ENCODE measurements around the gene MUC3A.

Gene MUC3A

DNA sequence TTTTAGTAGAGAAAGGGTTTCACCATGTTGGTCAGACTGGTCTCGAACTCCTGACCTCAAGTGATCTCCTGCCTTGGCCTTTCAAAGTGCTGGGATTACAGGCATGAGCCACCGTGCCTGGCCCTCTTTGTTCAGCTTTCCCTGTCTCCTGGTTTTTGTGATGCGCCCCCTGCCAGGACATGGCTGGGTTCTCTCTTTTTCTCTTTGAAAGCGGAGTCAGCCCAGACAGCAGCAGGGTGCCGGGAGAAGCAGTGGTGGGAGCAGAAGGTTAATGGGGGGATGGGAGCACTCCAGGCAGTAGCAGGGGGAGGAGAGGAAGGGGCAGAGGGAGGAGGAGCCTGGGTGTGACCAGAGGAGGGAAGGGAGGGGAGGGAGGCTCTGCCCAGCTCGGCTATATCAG, 1.8 kb downstream of the MUC3A start:
- H3K4me3 ChIP-seq (ENCODE audit: low read length) = no peak overlapping the region
- TF ChIP-seq, protein P1, sequence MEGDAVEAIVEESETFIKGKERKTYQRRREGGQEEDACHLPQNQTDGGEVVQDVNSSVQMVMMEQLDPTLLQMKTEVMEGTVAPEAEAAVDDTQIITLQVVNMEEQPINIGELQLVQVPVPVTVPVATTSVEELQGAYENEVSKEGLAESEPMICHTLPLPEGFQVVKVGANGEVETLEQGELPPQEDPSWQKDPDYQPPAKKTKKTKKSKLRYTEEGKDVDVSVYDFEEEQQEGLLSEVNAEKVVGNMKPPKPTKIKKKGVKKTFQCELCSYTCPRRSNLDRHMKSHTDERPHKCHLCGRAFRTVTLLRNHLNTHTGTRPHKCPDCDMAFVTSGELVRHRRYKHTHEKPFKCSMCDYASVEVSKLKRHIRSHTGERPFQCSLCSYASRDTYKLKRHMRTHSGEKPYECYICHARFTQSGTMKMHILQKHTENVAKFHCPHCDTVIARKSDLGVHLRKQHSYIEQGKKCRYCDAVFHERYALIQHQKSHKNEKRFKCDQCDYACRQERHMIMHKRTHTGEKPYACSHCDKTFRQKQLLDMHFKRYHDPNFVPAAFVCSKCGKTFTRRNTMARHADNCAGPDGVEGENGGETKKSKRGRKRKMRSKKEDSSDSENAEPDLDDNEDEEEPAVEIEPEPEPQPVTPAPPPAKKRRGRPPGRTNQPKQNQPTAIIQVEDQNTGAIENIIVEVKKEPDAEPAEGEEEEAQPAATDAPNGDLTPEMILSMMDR (conservative IDR thresholded peaks at IDR 0.05; ENCODE audit: low read length) = no peak
- no peak for DNase-seq (ENCODE audit: low read depth)

DNA sequence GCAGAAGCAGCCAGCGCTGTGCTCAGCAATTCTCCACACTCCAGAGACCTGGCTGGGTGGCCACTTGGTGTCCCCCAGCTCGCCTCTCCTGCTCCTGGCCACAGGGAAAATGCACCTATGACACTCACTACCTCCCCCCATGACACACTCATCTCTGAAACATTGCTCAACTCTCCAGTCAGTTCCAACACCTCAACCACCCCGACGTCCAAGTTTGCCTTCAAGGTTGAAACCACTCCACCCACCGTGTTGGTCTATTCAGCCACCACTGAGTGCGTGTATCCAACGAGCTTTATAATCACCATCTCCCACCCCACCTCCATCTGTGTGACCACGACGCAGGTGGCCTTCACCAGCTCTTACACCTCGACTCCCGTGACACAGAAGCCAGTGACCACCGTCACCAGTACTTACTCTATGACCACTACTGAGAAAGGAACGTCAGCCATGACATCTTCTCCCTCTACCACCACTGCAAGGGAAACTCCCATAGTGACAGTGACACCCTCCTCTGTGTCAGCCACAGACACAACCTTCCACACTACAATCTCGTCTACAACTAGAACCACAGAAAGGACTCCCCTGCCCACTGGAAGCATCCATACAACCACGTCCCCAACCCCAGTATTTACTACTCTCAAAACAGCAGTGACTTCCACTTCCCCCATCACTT, 2.7 kb downstream of the MUC3A start:
- H3K4me3 ChIP-seq (ENCODE audit: low read length) = no peak overlapping the region
- DNase-seq (ENCODE audit: low read depth) = no peak
- TF ChIP-seq, protein P1 (conservative IDR thresholded peaks at IDR 0.05; ENCODE audit: low read length) = no peak

DNA sequence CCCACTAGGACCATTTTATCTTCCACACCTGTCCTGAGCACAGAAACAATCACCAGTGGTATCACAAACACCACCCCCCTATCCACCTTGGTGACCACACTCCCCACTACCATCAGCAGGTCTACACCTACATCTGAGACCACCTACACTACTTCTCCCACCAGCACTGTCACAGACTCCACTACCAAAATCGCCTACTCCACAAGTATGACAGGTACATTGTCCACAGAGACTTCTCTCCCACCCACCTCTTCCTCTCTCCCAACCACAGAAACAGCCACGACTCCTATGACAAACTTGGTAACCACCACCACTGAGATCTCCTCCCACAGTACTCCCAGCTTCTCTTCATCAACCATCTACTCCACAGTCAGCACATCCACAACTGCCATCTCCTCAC, 3.3 kb downstream of the MUC3A start:
- no peak overlapping the region for H3K4me3 ChIP-seq (ENCODE audit: low read length)
- TF ChIP-seq, protein P1 (conservative IDR thresholded peaks at IDR 0.05; ENCODE audit: low read length) = no peak
- no peak for DNase-seq (ENCODE audit: low read depth)

DNA sequence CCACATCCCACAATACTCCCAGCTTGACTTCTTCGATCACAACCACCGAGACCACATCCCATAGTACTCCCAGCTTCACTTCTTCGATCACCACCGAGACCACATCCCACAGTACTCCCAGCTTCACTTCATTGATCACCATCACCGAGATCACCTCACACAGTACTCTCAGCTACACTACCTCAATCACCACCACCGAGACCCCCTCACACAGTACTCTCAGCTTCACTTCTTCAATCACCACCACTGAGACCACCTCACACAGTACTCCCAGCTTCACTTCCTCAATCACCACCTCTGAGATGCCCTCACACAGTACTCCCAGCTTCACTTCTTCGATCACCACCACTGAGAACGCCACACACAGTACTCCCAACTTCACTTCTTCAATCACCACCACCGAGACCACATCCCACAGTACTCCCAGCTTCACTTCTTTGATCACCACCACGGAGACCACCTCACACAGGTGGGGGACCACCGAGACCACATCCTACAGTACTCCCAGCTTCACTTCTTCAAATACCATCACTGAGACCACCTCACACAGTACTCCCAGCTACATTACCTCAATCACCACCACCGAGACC, 8.6 kb downstream of the MUC3A start:
- TF ChIP-seq, protein P1 (conservative IDR thresholded peaks at IDR 0.05; ENCODE audit: low read length) = no peak
- no peak overlapping the region for H3K4me3 ChIP-seq (ENCODE audit: low read length)
- no peak for DNase-seq (ENCODE audit: low read depth)

DNA sequence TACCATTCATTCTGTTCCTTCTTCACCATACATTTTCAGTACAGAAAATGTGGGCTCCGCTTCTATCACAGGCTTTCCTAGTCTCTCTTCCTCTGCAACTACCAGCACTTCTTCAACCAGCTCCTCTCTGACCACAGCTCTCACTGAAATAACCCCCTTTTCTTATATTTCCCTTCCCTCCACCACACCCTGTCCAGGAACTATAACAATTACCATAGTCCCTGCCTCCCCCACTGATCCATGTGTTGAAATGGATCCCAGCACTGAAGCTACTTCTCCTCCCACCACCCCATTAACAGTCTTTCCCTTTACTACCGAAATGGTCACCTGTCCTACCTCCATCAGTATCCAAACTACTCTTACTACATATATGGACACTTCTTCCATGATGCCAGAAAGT, 10.6 kb downstream of the MUC3A start:
- H3K4me3 ChIP-seq (ENCODE audit: low read length) = no peak overlapping the region
- no peak for DNase-seq (ENCODE audit: low read depth)
- TF ChIP-seq, protein P1 (conservative IDR thresholded peaks at IDR 0.05; ENCODE audit: low read length) = no peak

DNA sequence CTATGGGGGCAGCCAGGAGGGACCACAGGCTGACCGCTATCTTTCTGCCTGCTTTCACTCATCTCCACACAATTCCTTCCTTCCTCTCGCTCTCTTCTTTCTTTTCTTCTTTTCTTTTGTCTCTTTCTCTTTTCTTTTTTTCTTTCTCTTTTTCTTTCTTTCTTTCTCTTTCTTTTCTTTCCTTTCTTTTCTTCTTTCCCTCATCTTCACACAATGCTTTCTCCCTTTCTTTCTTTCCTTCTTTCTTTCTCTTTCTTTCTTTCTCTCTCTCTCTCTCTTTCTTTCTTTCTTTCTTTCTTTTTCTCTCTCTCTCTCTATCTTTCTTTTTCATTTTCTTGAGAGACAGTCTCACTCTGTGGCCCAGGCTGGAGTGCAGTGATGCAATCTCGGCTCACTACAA, 13.2 kb downstream of the MUC3A start:
- TF ChIP-seq, protein P1 (conservative IDR thresholded peaks at IDR 0.05; ENCODE audit: low read length) = no peak
- no peak overlapping the region for H3K4me3 ChIP-seq (ENCODE audit: low read length)
- DNase-seq (ENCODE audit: low read depth) = no peak

DNA sequence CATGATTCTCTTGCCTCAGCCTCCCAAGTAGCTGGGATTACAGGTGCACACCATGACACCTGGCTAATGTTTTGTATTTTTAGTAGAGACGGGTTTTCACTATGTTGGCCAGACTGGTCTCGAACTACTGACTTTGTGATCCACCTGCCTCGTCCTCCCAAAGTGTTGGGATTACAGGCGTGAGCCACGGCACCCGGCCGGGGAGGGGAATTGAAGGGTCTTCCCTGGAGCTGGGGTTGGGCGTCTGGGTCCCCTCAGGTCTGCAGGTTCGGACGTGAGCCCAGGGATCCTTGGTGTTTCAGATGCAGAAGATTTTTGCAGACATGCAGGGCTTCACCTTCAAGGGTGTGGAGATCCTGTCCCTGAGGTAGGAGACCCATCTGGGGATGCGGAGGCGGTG, 14.1 kb downstream of the MUC3A start:
- H3K4me3 ChIP-seq (ENCODE audit: low read length) = no peak overlapping the region
- TF ChIP-seq, protein P1 (conservative IDR thresholded peaks at IDR 0.05; ENCODE audit: low read length) = no peak
- DNase-seq (ENCODE audit: low read depth) = no peak

All from AG10803 (cell line).